ENCODE measurements around the gene NMUR2.

The NMUR2 gene

DNA sequence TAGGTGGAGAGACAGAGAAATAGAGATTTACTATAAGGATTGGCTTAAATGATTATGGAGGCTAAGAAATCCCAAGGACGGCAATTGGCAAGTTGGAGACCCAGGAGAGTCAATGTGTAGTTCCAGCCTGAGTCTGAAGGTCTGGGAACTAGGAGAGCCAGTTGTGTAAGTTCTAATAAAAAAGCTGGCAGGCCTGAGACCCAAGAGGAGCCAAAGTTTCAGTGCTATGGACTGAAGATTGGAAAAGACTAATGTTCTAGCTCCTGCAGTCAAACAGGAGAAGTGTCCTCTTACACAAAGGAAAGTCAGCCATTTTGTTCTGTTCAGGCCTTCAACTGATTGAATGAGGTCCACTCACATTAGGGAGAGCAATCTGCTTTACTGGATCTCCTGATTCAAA lies 50.0 kb downstream of the NMUR2 start:
- no peak for TF ChIP-seq SPI1 (IDR thresholded peaks at IDR 0.05; ENCODE audit: low read depth, low read length)
- TF ChIP-seq PAX5 (IDR thresholded peaks at IDR 0.05; ENCODE audit: insufficient read depth, low read length, severe bottlenecking), result no peak
- TF ChIP-seq POU2F2 (IDR thresholded peaks at IDR 0.05; ENCODE audit: low read depth, low read length), result no peak
- TF ChIP-seq POLR2AphosphoS5 (IDR thresholded peaks at IDR 0.05; ENCODE audit: low read depth, low read length), result no peak
- FAIRE-seq, result no peak
- no peak for DNase-seq (ENCODE audit: insufficient read length, low spot score)

DNA sequence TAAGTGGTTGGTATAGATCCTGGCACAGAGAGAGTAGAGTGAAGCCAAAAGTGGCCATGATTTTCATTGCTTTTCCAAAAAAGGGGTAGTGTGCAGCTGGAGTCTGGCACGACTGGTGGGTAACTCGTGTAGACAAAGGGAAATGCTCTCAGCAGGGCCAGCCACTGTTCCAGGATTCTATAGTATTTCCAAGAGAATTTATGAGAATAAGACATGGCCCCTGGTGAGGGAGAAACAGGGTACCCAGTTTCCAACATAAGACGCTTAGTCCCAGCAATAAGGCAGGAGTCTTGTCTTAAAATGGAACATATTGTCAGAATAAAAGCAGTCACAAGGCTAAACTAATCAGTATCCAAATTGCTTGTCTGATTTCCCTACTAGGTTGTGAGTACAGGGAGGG lies 52.1 kb downstream of the NMUR2 start:
- no peak for TF ChIP-seq POLR2A (IDR thresholded peaks at IDR 0.05; ENCODE audit: low read depth, low read length)
- no peak for FAIRE-seq
- no peak for DNase-seq (ENCODE audit: insufficient read length, low spot score)

DNA sequence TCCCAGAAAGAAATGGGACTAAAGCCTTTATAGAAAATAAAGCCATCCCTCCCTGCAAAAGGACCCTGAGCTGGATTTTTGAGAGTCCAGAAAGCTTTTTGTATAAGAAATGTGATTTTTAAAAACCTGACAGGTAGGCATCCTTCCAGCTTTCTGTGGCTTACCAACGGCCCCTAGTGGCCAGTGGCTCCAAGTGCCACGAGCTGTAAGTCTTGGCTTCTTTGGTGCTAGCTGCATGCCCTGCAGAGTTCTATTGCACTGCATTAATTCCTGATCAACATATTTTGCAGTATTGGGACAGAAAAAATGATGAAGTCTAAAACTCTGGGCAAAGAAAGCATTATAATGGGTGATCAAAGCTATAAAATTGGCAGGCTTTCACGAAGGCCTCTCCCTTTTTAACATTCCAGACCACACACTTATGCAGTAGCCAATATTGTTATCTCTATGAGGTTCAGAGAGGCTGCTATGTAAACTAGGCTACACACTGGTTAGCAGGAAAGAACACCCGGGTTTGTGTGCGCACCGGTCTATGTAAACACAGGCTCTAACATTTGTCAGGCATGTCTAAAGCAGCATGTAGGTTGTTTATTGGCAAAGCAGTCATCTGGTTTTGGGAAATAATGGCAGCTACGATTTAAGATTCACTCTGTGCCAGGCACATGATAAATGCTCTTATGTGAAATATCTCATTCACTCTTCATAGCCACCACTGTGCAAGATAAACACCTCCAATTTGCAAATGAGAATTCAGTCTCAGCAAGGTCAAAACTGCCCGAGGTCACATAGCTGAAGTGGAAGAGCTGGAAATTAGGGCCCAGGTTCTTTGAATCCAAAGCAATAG lies 55.2 kb downstream of the NMUR2 start:
- FAIRE-seq (peak; percentile 23), DNase-seq (ENCODE audit: insufficient read length, low spot score) (peak; percentile 33)
- TF ChIP-seq POU2F2 (IDR thresholded peaks at IDR 0.05; ENCODE audit: low read depth, low read length) (no peak), SPI1 (IDR thresholded peaks at IDR 0.05; ENCODE audit: low read depth, low read length) (no peak)
